HepG2 (cell line): ENCODE results near the gene BLOC1S1. TPM values are rescaled to one million over a fixed set of nuclear protein-coding genes. Genes with fewer than 3 reads are reported as not detected.

ENCODE experiments used
- ARID2 ChIP-seq: sonication (generic); formaldehyde crosslinking; IDR thresholded peaks from 2 replicates; pipeline ENCODE4 v1.8.1; 2022; ENCODE audit warnings: mild to moderate bottlenecking, missing genetic modification reagents, borderline replicate concordance
- ARNT ChIP-seq: fragments of 450-650 bp; IDR thresholded peaks from 2 replicates; pipeline ENCODE4 v1.6.1; 2017
- HMGXB3 ChIP-seq: sonication (generic); formaldehyde crosslinking; IDR thresholded peaks from 2 replicates; pipeline ENCODE4 v1.4.0; 2020; ENCODE audit warnings: missing genetic modification reagents, borderline replicate concordance
- KAT8 ChIP-seq: IDR thresholded peaks from 2 replicates; pipeline ENCODE4 v1.6.1; 2016; ENCODE audit warnings: missing genetic modification reagents, missing compliant biosample characterization
- KLF11 ChIP-seq: IDR thresholded peaks from 2 replicates; pipeline ENCODE4 v1.6.1; 2016; ENCODE audit warnings: missing compliant biosample characterization
- NCOA2 ChIP-seq: sonication (generic); formaldehyde crosslinking; IDR thresholded peaks from 2 replicates; pipeline ENCODE4 v1.8.0; 2022; ENCODE audit warnings: inconsistent platforms
- NFIC ChIP-seq: IDR thresholded peaks from 2 replicates; pipeline ENCODE4 v1.6.1; 2012; ENCODE audit warnings: mild to moderate bottlenecking, low read length, inconsistent platforms
- ZBTB40 ChIP-seq, 2 experiments: fragments of 450-650 bp in 1 of 2; sonication (generic) in 1 of 2; formaldehyde crosslinking in 1 of 2; IDR thresholded peaks; 2 replicates each; pipeline versions ENCODE4 v1.6.1 to v1.8.0; 2016 to 2022; ENCODE audit warnings: antibody characterized with exemption in 1 of 2, mild to moderate bottlenecking in 1 of 2, missing genetic modification reagents in 1 of 2
- ZGPAT ChIP-seq: IDR thresholded peaks from 2 replicates; pipeline ENCODE4 v1.6.1; 2016; ENCODE audit warnings: mild to moderate bottlenecking
- ZNF761 ChIP-seq: sonication (generic); formaldehyde crosslinking; conservative IDR thresholded peaks from 2 replicates; pipeline ENCODE4 v1.4.0; 2020; ENCODE audit warnings: mild to moderate bottlenecking, missing genetic modification reagents
- ZNF780A ChIP-seq: sonication (generic); formaldehyde crosslinking; IDR thresholded peaks from 2 replicates; pipeline ENCODE4 v1.8.0; 2022; ENCODE audit warnings: mild to moderate bottlenecking, missing genetic modification reagents, moderate library complexity
- polyA plus RNA-seq, 8 experiments: library from polyadenylated mRNA; depleted of rRNA in 3 of 8; stranded (reverse) in 7 of 8; unstranded in 1 of 8; fragments of >200 nt; fragmentation: Illumina TruSeq in 4 of 8; extraction: Trizol in 4 of 8; gene quantifications; 2 replicates each; pipeline versions ENCODE4 v1.2.1 to v1.2.3, GENCODE V29; 2011 to 2016; ENCODE audit warnings: low read depth in 4 of 8, missing spikeins in 1 of 8, mixed read lengths in 1 of 8; ENCODE audit not compliant: insufficient read depth in 1 of 8
- total RNA-seq, 5 experiments: library from RNA; depleted of rRNA; stranded (reverse); fragments of >200 nt; fragmentation: Illumina TruSeq; extraction: Trizol; gene quantifications; 2 replicates each; pipeline ENCODE4 v1.2.3, GENCODE V29; 2016; ENCODE audit warnings: low read depth in 1 of 5

Gene BLOC1S1
- total and polyA plus RNA-seq, 2 of the 13 experiments (the other 11 are each of a cell fraction or from before 2014, with no cell fraction given) = 55.1 to 95.3 TPM

GRCh38 chr12:55715833-55716581, at the start of gene BLOC1S1 (continued):
- TF ChIP-seq HMGXB3 (CRISPR knock-in tag) = 0 out of 2 replicates have a peak, but pooled peaks have one; percentile 66
- TF ChIP-seq NFIC = peak; percentile 93
- TF ChIP-seq KAT8 (CRISPR knock-in tag) = peak; percentile 100
- TF ChIP-seq ZNF761 (CRISPR knock-in tag) = 0 out of 2 replicates have a peak, but pooled peaks have one; percentile 66
- 0 out of 2 replicates have a peak, but pooled peaks have one; percentile 20 for TF ChIP-seq ARID2
- TF ChIP-seq ZBTB40 (IDR thresholded peaks at IDR 0.05) = no peak
- TF ChIP-seq ZBTB40 (CRISPR knock-in tag; IDR thresholded peaks at IDR 0.05) = peak; percentile 67
- TF ChIP-seq ARNT = no peak
- 0 out of 2 replicates have a peak, but pooled peaks have one; percentile 74 for TF ChIP-seq ZNF780A (CRISPR knock-in tag)
- peak; percentile 77; the same call in 1 of the 2 replicates for TF ChIP-seq KLF11 (CRISPR knock-in tag)
- peak; percentile 55 for TF ChIP-seq NCOA2 (CRISPR knock-in tag)
- TF ChIP-seq ZGPAT (CRISPR knock-in tag) = peak; percentile 87; the same call in 1 of the 2 replicates
